Left hindlimb (tissue), 1 donor: Measurements from ENCODE around the gene CHMP2B.

ENCODE experiments used
- DNase-seq: peaks from one replicate; pipeline ENCODE4 v3.0.0-alpha.2; 2018

Gene CHMP2B, protein sequence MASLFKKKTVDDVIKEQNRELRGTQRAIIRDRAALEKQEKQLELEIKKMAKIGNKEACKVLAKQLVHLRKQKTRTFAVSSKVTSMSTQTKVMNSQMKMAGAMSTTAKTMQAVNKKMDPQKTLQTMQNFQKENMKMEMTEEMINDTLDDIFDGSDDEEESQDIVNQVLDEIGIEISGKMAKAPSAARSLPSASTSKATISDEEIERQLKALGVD

DNA sequence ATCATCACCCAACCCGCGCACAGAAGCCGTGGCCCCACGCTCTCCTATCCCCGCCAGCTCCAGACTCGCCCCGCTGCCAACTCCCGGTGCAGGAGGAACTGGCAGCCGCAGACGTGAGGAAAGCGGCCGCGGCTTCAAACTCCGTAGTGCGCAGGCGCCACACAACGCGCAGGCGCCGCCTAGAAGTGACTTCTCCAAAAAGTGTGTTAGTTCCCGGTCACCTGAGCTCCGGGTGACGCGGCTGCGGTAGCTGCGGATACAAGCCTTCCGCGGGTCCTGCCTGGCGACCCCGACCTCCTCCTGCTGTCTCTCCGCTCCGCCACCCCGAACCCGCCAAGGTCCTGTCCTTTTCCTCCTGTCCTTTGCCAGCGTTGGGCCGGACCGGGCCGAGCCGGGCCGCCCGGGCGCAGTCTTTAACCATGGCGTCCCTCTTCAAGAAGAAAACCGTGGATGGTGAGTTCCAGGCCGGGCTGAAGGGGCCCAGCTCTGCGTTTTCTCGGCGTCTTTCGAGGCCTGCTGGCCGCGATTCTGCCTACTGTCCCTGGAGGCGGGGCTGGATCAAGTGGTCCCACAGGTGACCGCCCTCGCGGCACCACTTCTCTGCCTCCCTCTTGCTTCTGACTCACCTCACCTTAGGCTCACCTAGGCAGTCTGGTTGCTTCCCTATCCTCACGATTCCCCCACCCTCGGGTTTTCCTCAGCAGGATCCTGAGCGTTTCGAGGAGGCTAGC lies at the start of gene CHMP2B:
TSS of gene CHMP2B (plus strand) at position 206 of the 731 bp plus-strand sequence. CDS start at position 420, 214 bp downstream.
- peak; percentile 94 for DNase-seq

DNA sequence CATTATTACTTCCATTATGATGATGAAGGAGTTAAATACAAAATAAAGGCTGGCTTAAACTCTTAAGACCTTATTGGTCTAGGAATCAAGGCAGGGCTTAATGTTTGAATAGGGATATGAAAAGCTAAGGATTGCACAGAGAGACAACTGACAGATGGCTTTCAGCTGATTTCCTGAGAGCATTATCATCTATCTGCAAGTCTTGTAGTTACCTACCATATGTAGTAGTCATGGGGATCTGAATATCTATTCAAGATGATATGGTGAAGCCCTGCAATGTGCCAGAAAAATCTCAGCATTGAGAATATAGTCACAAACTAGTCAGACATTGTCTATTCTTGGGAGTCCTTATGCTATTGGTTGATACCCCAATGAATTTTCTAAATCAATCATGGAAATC lies 47.5 kb upstream of the CHMP2B start:
- DNase-seq = no peak

DNA sequence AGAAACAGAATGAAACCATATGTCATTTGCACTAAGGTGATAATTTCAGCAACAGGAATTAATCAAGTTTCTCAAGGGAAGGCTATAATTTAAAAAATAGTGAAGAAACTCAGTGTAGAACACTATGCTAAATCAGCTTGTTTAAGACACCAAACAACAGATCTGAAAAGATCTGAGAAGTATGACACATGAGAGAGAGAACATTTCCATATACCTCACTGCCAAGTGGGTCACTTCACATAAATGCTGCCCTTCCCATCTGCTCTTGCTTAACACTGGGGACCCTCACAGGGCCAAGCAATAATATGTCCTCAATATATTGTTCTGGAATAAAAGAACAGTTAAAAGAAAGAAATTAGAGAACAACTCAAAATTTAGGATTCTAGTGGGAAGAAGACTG lies 45.6 kb upstream of the CHMP2B start:
- DNase-seq = no peak

DNA sequence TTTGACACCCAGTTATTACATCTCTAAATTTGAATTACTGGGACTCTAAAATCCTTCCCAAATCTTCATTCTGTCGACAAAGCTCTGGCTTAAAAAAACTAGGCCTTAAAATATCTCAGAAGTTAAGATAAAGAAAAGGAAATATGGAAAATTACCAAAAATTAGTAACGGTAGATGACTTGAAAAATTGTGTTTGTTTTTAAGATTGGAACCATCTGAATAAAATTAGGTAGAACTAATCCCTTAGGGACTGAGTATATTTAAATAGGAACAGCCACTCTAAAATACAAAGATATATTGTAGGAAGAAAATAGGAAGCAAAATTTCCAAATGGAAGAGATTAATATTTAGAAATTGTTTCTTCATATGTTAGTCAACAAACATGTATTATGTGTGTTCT lies 45.1 kb upstream of the CHMP2B start:
- no peak for DNase-seq

GRCh38 chr3:87186608-87187159 lies 40.4 kb upstream of the CHMP2B start:
- no peak for DNase-seq

- no peak for DNase-seq
These were observed 35.9 kb upstream of the CHMP2B start for GRCh38 chr3:87191175-87191574.

- DNase-seq = no peak
These were observed 35.5 kb upstream of the CHMP2B start for GRCh38 chr3:87191641-87192040.

GRCh38 chr3:87196879-87197278 lies 30.2 kb upstream of the CHMP2B start:
- no peak for DNase-seq

- DNase-seq = no peak
These were observed 29.6 kb upstream of the CHMP2B start for GRCh38 chr3:87197531-87197930.

- no peak for DNase-seq
These were observed 28.3 kb upstream of the CHMP2B start for GRCh38 chr3:87198774-87199173.

- DNase-seq = no peak
These were observed 27.5 kb upstream of the CHMP2B start for GRCh38 chr3:87199628-87200027.

DNA sequence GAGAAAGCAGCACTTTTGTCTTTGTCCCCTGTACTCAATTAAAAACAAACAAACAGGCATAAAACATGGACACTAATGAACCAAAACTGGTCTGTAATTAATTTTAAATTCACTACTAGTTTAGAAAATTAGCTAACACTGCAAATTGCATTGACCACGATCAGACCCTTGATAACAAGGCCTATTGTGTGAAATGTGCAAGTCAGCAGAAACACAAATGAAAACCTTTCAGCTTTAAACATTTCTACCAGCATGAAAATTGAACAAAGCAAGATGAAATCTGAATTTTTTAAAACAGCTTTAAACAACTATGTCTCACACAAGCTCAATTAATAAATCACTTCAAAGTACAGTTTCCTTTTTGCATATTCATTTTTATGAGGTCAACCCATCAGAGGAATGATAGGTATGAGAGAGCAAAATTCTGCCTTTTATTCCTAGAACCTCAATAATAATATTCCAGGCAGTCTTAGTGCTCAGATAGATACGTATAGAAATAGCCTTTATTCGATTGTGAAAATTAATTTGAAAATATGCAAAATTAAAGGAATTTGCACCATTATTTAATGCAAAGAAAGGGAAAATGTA lies 27.0 kb upstream of the CHMP2B start:
- DNase-seq = no peak

- no peak for DNase-seq
These were observed 25.4 kb upstream of the CHMP2B start for GRCh38 chr3:87201727-87202126.

DNA sequence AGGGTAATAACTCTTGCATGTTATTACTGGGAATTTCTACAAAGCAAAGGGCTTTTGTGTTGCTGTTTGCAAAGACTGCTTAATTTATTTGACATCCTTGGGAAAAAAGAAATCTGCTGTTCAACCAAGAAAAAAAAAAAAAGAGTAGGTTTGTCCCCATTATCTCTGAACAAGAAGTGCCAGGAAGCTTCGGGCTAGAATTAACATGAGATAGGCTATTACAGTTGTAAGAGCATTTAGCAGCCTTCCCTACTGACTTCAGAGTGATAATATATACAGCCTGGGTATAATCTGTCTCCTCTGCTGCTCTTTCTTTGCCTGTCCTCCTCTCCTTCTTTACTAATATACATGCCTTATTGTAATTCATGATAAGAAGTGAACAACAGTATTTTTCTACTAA lies 23.3 kb upstream of the CHMP2B start:
- no peak for DNase-seq

- DNase-seq = no peak
These were observed 21.0 kb upstream of the CHMP2B start for GRCh38 chr3:87206070-87206469.

- DNase-seq = no peak
These were observed 20.5 kb upstream of the CHMP2B start for GRCh38 chr3:87206635-87207034.

GRCh38 chr3:87207460-87207859 lies 19.6 kb upstream of the CHMP2B start:
- no peak for DNase-seq

- DNase-seq = no peak
These were observed 18.0 kb upstream of the CHMP2B start for GRCh38 chr3:87209111-87209510.

GRCh38 chr3:87218560-87218959 lies 8.5 kb upstream of the CHMP2B start:
- no peak for DNase-seq

- DNase-seq = no peak
These were observed 7.5 kb upstream of the CHMP2B start for GRCh38 chr3:87219611-87220010.

GRCh38 chr3:87225659-87226058 lies 1.4 kb upstream of the CHMP2B start:
- no peak for DNase-seq

- no peak for DNase-seq
These were observed 681 bp downstream of the CHMP2B start for GRCh38 chr3:87227835-87228144.

- DNase-seq = no peak
These were observed 1.2 kb downstream of the CHMP2B start for GRCh38 chr3:87228316-87228715.

- DNase-seq = no peak
These were observed 2.0 kb downstream of the CHMP2B start for GRCh38 chr3:87229113-87229512.
